GM21515 (cell line): ENCODE measurements around the gene RPS27.
A peak's percentile ranks its signal among the peaks of the same experiment; 100 is the strongest.

ENCODE experiments used
- ATAC-seq: cut with Tn5 transposase; IDR thresholded peaks from one replicate; pipeline ENCODE4 v1.9.1; 2021; ENCODE audit not compliant: unreplicated experiment

The RPS27 gene

GRCh38 chr1:153990468-153991150, at the start of gene RPS27:
Gene RPS27, plus strand, starts transcription at chr1:153990762. Its CDS starts 35 bp downstream, at chr1:153990797.
- peak; percentile 76 for ATAC-seq

GRCh38 chr1:153941826-153942725, 48.5 kb upstream of the RPS27 start:
- no peak for ATAC-seq

GRCh38 chr1:153942766-153943549, 47.6 kb upstream of the RPS27 start:
- no peak for ATAC-seq

- no peak for ATAC-seq
Measured at GRCh38 chr1:153944005-153944826, 46.3 kb upstream of the RPS27 start.

GRCh38 chr1:153944827-153945117, 45.8 kb upstream of the RPS27 start:
- no peak for ATAC-seq

- ATAC-seq = peak; percentile 28
Measured at GRCh38 chr1:153945131-153945794, 45.3 kb upstream of the RPS27 start.

GRCh38 chr1:153945795-153946621, 44.6 kb upstream of the RPS27 start:
- ATAC-seq = peak; percentile 53

GRCh38 chr1:153946622-153947241, 43.8 kb upstream of the RPS27 start, which contains the start of gene DENND4B:
Gene DENND4B, minus strand, starts transcription at chr1:153946718. Its CDS starts 2,344 bp downstream, at chr1:153944374.
- ATAC-seq = peak; percentile 52

GRCh38 chr1:153951183-153951582, 39.4 kb upstream of the RPS27 start:
- no peak for ATAC-seq

GRCh38 chr1:153951801-153952200, 38.8 kb upstream of the RPS27 start:
- ATAC-seq = no peak

GRCh38 chr1:153953859-153954365, 36.6 kb upstream of the RPS27 start:
- no peak for ATAC-seq

GRCh38 chr1:153954826-153955225, 35.7 kb upstream of the RPS27 start:
- ATAC-seq = no peak

GRCh38 chr1:153956997-153957715, 33.4 kb upstream of the RPS27 start:
- ATAC-seq = no peak

GRCh38 chr1:153957744-153958110, 32.8 kb upstream of the RPS27 start:
- peak; percentile 8 for ATAC-seq

- peak; percentile 66 for ATAC-seq
Measured at GRCh38 chr1:153958111-153958960, 32.2 kb upstream of the RPS27 start, which contains the start of gene CRTC2. Gene CRTC2, minus strand, starts transcription at chr1:153958612. Its CDS starts 115 bp downstream, at chr1:153958497.

- no peak for ATAC-seq
Measured at GRCh38 chr1:153958961-153959260, 31.7 kb upstream of the RPS27 start.

- no peak for ATAC-seq
Measured at GRCh38 chr1:153959454-153959853, 31.1 kb upstream of the RPS27 start.
